ACC112 (cell line): ENCODE data around the gene PODN.

Experiments
- H2AFZ ChIP-seq: fragments of 200-600 bp; sonication (generic); one replicate; pipeline ENCODE4 v1.6.0; 2017; ENCODE audit warnings: antibody characterized with exemption, low read length; ENCODE audit not compliant: unreplicated experiment
- H3K27ac ChIP-seq: fragments of 200-600 bp; sonication (generic); 2 replicates; pipeline ENCODE4 v1.5.1; 2014; ENCODE audit warnings: low read depth, mild to moderate bottlenecking, antibody characterized with exemption, low read length, moderate library complexity
- H3K27me3 ChIP-seq: fragments of 200-600 bp; sonication (generic); 2 replicates; pipeline ENCODE4 v1.6.1; 2014; ENCODE audit warnings: mild to moderate bottlenecking, antibody characterized with exemption, low read length, moderate library complexity, mixed read lengths; ENCODE audit not compliant: insufficient read depth
- H3K36me3 ChIP-seq: fragments of 200-600 bp; sonication (generic); 2 replicates; pipeline ENCODE4 v1.6.1; 2016; ENCODE audit warnings: mild to moderate bottlenecking, antibody characterized with exemption, low read length, moderate library complexity, mixed read lengths; ENCODE audit not compliant: insufficient read depth
- H3K4me1 ChIP-seq: fragments of 200-600 bp; sonication (generic); one replicate; pipeline ENCODE4 v1.6.1; 2016; ENCODE audit warnings: low read length, mixed read lengths; ENCODE audit not compliant: insufficient read depth, unreplicated experiment, control insufficient read depth
- H3K4me3 ChIP-seq: fragments of 200-600 bp; sonication (generic); 2 replicates; pipeline ENCODE4 v1.5.1; 2014; ENCODE audit warnings: mild to moderate bottlenecking, low read depth, low read length
- H3K79me2 ChIP-seq: fragments of 200-600 bp; sonication (generic); one replicate; pipeline ENCODE4 v1.6.0; 2016; ENCODE audit warnings: low read length; ENCODE audit not compliant: control insufficient read depth, unreplicated experiment, insufficient read depth

The PODN gene

DNA sequence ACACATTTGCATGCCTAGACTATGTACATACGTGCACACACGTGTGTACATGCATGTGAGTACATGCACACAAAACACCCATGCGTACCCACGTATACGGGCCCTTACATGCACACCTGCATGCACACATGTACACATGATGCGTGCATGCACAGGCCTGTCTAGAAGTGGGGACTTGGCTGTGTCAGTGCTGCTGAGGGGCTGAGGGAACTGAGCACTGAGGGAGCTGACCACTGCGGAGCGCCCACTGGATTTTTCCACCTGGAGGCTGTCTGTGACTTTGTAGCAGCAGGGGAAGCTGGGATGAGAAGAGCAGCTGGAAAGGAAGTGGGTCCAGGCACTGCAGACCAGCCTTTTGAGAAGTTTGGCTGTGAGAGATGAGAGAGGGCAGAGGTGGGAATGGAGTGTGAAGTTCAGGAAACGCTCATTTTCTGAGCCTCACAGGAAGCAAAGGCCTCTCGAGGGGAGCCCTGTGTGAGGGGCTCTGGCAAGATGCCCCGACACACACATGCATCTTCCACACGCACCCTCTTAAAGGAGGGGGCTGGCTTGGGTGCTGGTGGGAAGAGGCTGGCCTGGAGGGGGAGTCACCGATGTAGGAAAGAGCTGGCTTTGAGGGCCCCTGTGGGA, 20.9 kb downstream of the PODN start:
- Histone ChIP-seq H3K36me3 (no peaks in the 10 kb centered on the region), H2AFZ (no peak overlapping the region), H3K4me1 (no peaks in the 10 kb centered on the region), H3K27me3 (no peaks in the 10 kb centered on the region), H3K4me3 (no peak overlapping the region), H3K79me2 (no peaks in the 10 kb centered on the region), H3K27ac (no peak overlapping the region)

DNA sequence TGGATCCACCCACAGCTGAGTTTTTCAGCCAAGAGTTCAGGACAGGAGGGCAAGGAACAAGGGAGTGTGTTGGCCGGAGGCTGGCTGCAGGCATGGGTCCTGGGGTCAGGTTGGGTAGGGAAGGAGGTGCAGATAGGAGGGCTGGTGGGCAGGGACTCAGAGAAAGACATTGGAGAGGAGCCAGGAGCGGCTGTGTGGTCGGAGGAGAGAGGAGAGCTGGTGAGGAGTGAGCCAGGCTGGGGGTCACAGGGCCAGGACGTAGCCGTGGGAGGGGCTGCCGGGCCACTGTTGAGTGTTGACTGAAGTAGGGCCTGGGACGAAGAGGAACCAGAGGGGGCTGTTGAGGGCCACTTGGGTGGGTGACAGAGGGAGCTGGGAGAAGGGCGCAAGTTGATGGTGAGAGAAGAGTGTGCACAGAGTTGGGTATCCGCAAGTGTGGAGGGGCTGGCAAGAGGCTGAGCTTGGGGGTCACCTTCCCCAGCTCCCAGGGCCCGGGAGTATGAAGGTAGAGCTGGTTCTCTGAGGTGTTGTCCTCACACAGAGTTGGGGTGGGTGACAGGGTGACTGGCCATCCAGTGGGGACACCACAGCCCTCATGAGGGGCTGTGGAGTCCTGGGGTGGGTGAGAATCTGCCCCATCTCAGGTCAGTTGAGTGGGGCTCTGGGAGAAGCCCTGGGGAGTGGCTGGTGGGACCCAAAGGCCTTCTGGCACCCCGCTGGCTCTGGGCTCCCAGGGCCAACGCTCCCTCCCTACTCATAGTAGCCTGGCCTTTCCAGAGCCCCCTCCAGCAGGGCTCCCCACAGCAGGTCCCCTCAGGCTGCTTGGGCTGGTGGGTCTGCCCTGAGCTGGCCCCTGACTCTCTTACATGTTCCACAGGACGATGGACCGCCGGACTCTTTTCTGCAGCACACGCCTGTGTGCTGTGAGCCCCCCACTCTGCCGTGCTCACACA, 21.9 kb downstream of the PODN start:
- Histone ChIP-seq H3K27me3 (no peaks in the 10 kb centered on the region), H3K79me2 (no peaks in the 10 kb centered on the region), H2AFZ (no peak overlapping the region), H3K36me3 (no peaks in the 10 kb centered on the region), H3K4me1 (peaks cover 2% of the 10 kb centered on the region), H3K27ac (no peak overlapping the region), H3K4me3 (no peak overlapping the region)

DNA sequence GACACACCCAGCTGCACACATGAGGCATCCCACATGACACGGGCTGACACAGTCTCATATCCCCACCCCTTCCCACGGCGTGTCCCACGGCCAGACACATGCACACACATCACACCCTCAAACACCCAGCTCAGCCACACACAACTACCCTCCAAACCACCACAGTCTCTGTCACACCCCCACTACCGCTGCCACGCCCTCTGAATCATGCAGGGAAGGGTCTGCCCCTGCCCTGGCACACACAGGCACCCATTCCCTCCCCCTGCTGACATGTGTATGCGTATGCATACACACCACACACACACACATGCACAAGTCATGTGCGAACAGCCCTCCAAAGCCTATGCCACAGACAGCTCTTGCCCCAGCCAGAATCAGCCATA, 22.6 kb downstream of the PODN start:
- H3K4me3 ChIP-seq = no peak overlapping the region
- H3K36me3 ChIP-seq = no peaks in the 10 kb centered on the region
- no peak overlapping the region for H2AFZ ChIP-seq
- H3K79me2 ChIP-seq = no peaks in the 10 kb centered on the region
- no peak overlapping the region for H3K27ac ChIP-seq
- H3K27me3 ChIP-seq = no peaks in the 10 kb centered on the region
- peaks cover 8% of the 10 kb centered on the region for H3K4me1 ChIP-seq

GRCh38 chr1:53085405-53085804, 23.4 kb downstream of the PODN start:
- no peak overlapping the region for H3K4me3 ChIP-seq
- H3K27ac ChIP-seq = no peak overlapping the region
- peaks cover 12% of the 10 kb centered on the region for H3K4me1 ChIP-seq
- H2AFZ ChIP-seq = no peak overlapping the region
- H3K36me3 ChIP-seq = no peaks in the 10 kb centered on the region
- H3K79me2 ChIP-seq = no peaks in the 10 kb centered on the region
- no peaks in the 10 kb centered on the region for H3K27me3 ChIP-seq

DNA sequence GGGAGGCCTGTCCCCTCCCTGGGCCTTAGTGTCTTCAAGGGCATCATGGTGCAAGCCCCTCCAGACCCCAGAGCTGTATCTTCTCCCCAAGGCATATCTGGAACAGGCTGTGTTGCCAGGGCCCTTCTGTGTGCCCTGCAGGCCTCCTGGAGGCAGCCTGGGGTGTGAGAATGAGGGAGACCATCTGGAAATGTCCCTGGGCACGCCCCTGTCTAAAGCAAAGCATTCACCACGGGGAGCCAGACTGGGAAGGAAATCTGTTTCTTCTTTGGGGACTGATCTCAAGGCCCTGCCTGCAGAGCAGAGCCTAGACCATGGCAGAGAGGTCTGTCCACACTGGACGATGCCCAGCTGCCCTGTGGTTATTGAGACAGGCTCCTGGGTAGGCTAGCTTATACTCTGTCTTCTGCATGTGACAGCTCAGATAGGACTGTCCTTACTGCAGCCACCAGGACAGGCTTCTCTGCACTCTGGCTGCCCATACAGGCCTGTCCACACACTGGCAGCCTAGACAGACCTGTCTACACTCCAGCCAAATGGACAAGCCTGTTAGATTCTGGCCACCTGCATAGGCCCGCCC, 24.6 kb downstream of the PODN start:
- Histone ChIP-seq H3K4me1 (peaks cover 12% of the 10 kb centered on the region), H3K27me3 (no peaks in the 10 kb centered on the region), H3K79me2 (no peaks in the 10 kb centered on the region), H2AFZ (no peak overlapping the region), H3K4me3 (no peak overlapping the region), H3K36me3 (no peaks in the 10 kb centered on the region), H3K27ac (no peak overlapping the region)

GRCh38 chr1:53087332-53088285, 25.6 kb downstream of the PODN start:
- Histone ChIP-seq H3K36me3 (no peaks in the 10 kb centered on the region), H3K27ac (no peak overlapping the region), H3K27me3 (no peaks in the 10 kb centered on the region), H2AFZ (no peak overlapping the region), H3K79me2 (no peaks in the 10 kb centered on the region), H3K4me3 (no peak overlapping the region), H3K4me1 (peaks cover 12% of the 10 kb centered on the region)

- Histone ChIP-seq H3K27ac (no peak overlapping the region), H3K79me2 (no peaks in the 10 kb centered on the region)
Measured at GRCh38 chr1:53088616-53089300, 26.7 kb downstream of the PODN start.

DNA sequence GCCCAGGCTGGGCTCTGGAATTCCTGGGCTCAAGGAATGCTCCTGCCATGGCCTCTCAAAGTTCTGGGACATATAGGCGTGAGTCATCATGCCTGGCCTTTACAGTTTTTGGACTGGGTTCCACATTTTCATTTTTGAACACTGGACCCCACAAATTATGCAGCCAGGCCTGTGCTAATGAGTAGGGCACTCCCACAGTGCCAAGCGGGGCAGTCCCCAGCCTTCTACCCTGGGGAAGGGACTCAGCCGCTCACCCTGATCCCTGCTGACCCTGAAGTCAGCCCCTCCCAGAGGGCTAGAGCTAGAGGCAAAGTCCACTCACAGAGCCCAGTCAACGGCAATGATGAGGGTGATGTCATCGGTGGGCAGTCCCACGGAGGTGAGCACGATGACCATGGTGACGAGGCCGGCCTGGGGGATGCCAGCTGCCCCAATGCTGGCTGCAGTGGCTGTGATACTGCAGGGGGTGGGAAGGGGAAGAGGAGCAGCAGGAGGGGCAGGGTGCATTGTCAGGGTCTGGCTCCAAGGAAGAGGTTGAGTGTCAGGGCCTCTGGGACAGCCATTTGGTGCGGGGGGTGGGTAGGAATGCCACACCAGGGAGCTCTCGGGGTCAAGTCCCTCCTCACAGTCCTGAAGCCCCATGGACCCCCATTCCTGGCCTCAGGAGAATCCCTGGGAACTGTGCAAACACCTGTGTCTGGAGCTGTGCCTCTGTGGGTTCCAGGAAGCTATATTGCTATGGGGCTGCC, 27.6 kb downstream of the PODN start:
- peak overlapping the region; percentile 33 for H2AFZ ChIP-seq
- H3K4me1 ChIP-seq = peaks cover 12% of the 10 kb centered on the region
- no peak overlapping the region for H3K4me3 ChIP-seq
- no peaks in the 10 kb centered on the region for H3K27me3 ChIP-seq
- H3K79me2 ChIP-seq = no peaks in the 10 kb centered on the region
- no peak overlapping the region for H3K27ac ChIP-seq
- no peaks in the 10 kb centered on the region for H3K36me3 ChIP-seq

More at GRCh38 chr1:53088616-53089300, 26.7 kb downstream of the PODN start:
- no peak overlapping the region for H2AFZ ChIP-seq
- H3K4me3 ChIP-seq = no peak overlapping the region
- H3K27me3 ChIP-seq = no peaks in the 10 kb centered on the region
- no peaks in the 10 kb centered on the region for H3K36me3 ChIP-seq
- H3K4me1 ChIP-seq = peaks cover 12% of the 10 kb centered on the region

- H3K4me1 ChIP-seq = peaks cover 12% of the 10 kb centered on the region
- H2AFZ ChIP-seq = no peak overlapping the region
- no peaks in the 10 kb centered on the region for H3K36me3 ChIP-seq
- H3K27me3 ChIP-seq = no peaks in the 10 kb centered on the region
- no peak overlapping the region for H3K4me3 ChIP-seq
- no peaks in the 10 kb centered on the region for H3K79me2 ChIP-seq
- no peak overlapping the region for H3K27ac ChIP-seq
Measured at GRCh38 chr1:53090227-53091147, 28.5 kb downstream of the PODN start.
